Suppressor macrophage treated with lipopolysaccharide for 1 hour (primary cell): ENCODE measurements around the gene RNF113A.
"Not testable (repeated sequence)": the region's sequence is repeated elsewhere in the genome, so short reads cannot be mapped to it uniquely, and the experiment has no call there.

ENCODE experiments used
- DNase-seq, 3 donors: peaks; one replicate each; pipeline ENCODE4 v3.0.0-alpha.2; 2020 to 2022

RNF113A gene

GRCh38 chrX:119871599-119872395, at the start of gene RNF113A, which contains the start of gene NDUFA1:
Gene RNF113A, minus strand, starts transcription at chrX:119871733. Its CDS starts 120 bp downstream, at chrX:119871613.
Gene NDUFA1, plus strand, starts transcription at chrX:119871832. Its CDS starts 80 bp downstream, at chrX:119871912.
- peak; percentile 85 to 92 (median 89) for DNase-seq

- no peak for DNase-seq
These were observed 48.5 kb upstream of the RNF113A start for GRCh38 chrX:119919835-119920585.

GRCh38 chrX:119917877-119918276, 46.3 kb upstream of the RNF113A start:
- no peak for DNase-seq

GRCh38 chrX:119916310-119916709, 44.8 kb upstream of the RNF113A start:
- DNase-seq = no peak

GRCh38 chrX:119900976-119901375, 29.4 kb upstream of the RNF113A start:
- no peak for DNase-seq

GRCh38 chrX:119899125-119899524, 27.6 kb upstream of the RNF113A start:
- DNase-seq = peak; percentile 62 to 87 (median 84)

- no peak for DNase-seq
These were observed 24.4 kb upstream of the RNF113A start, which contains the start of gene AKAP14 for GRCh38 chrX:119895843-119896326. Gene AKAP14, plus strand, starts transcription at chrX:119895893. Its CDS starts 7,331 bp downstream, at chrX:119903224.

GRCh38 chrX:119891961-119892692, 20.6 kb upstream of the RNF113A start:
- DNase-seq = not testable (repeated sequence)

- not testable (repeated sequence) for DNase-seq
These were observed 19.1 kb upstream of the RNF113A start for GRCh38 chrX:119890626-119891025.

- DNase-seq = peak; percentile 68 to 86 (median 73)
These were observed 16.3 kb upstream of the RNF113A start for GRCh38 chrX:119887721-119888425.

GRCh38 chrX:119885554-119886428, 14.3 kb upstream of the RNF113A start:
- peak; percentile 8 to 32 (median 21) for DNase-seq

GRCh38 chrX:119880552-119881437, 9.3 kb upstream of the RNF113A start:
- DNase-seq = peak; percentile 45 to 58 (median 50)

- no peak for DNase-seq
These were observed 8.5 kb upstream of the RNF113A start for GRCh38 chrX:119880076-119880475.

GRCh38 chrX:119878740-119879139, 7.2 kb upstream of the RNF113A start:
- DNase-seq = no peak

GRCh38 chrX:119871245-119871598, 311 bp downstream of the RNF113A start:
- peak; percentile 38 to 43 (median 39) for DNase-seq

GRCh38 chrX:119870626-119871131, 854 bp downstream of the RNF113A start:
- peak; percentile 24 to 43 (median 34) for DNase-seq

GRCh38 chrX:119853444-119853843, 18.1 kb downstream of the RNF113A start:
- no peak for DNase-seq

- DNase-seq = peak; percentile 96 to 97 (median 97)
These were observed 18.9 kb downstream of the RNF113A start, which contains the start of gene UPF3B for GRCh38 chrX:119852382-119853353. Gene UPF3B, minus strand, starts transcription at chrX:119852963. Its CDS starts 35 bp downstream, at chrX:119852928.
